ENCODE data around the gene TADA2A.
A peak's percentile ranks its signal among the peaks of the same experiment; 100 is the strongest.

Gene TADA2A

DNA sequence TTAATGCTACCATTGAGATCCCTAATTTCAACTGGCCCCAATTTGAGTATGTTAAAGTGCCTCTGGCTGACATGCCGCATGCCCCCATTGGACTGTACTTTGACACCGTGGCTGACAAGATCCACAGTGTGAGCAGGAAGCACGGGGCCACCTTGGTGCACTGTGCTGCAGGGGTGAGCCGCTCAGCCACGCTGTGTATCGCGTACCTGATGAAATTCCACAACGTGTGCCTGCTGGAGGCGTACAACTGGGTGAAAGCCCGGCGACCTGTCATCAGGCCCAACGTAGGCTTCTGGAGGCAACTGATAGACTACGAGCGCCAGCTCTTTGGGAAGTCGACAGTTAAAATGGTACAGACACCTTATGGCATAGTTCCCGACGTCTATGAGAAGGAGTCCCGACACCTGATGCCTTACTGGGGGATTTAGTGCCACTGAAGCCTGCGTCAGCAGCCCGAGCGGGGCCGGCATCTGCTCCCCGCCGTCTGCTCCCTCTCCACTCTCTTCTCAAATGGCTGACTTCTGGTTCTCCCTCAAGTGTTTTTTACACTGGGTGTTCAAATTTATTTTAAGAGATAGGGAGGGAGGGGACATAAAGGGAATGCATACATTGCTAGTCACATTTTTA lies 105.9 kb downstream of the TADA2A start:
- in situ Hi-C loops (cut with MboI; ENCODE audit: low pct_unique_long_range_greater_than_20kb, low sequenced_read_pairs), result no loop called here
- DNase-seq, result no peak

DNA sequence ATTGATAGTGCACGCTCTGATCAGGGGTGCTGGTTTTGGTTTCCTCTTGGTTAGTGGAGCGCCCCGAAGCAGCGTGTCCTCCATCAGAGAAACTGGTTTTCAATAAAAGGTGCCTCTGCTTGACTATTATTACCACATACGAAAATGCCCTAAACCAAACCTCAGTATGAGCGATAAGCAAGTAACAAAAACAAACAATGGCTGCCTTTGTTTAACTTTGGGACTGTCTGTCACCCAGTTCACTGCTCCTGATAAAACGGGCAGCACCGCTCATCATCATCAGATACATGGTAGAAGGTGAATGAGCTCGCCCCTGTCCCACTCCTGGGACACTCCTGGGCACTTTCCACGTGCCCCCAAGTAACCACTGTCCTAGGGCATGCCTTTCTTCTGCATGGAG lies 107.0 kb downstream of the TADA2A start:
- in situ Hi-C loops (cut with MboI; ENCODE audit: low pct_unique_long_range_greater_than_20kb, low sequenced_read_pairs), result no loop called here
- no peak for DNase-seq

DNA sequence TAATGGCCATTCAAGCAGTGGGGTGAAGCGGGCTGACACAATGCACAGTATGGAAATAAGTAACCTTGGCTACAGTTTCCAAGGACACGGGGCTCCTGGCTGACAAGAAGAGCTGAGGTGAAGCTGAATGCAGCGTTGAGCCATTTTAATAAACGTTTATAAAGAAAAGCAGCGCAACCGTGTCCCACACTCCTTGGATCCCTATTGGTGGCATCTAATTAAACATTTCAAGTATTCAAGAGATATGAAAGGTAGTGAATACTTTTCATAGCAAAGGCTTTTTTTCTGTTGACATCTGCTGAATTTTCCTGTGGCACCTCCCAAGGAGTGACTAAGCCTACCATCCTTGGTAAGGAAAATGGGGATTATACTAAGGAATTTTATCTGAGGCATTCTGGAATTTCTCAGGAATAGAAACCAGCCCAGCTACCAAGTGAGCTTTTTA lies 109.5 kb downstream of the TADA2A start:
- in situ Hi-C loops (cut with MboI; ENCODE audit: low pct_unique_long_range_greater_than_20kb, low sequenced_read_pairs), result no loop called here
- no peak for DNase-seq

DNA sequence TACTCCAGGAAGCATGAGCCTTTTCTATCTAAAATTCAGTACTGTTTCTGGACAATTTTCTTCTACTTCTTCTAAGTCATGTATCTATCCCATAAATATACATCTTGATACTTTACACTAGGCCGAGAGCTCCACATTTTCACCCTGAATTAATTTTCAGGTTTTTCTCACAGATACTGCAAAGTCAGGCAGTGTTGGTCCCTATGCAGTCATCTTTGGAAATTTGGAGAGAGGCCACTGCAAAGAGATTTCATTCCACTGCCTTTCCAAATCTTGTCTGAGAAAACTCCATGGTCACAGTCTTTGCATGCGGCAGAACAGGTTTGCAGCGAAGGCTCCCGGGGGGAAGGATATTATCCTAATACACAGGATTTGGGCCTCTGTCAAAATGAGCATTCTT lies 111.2 kb downstream of the TADA2A start:
- DNase-seq, result no peak
- in situ Hi-C loops (cut with MboI; ENCODE audit: low pct_unique_long_range_greater_than_20kb, low sequenced_read_pairs), result no loop called here

DNA sequence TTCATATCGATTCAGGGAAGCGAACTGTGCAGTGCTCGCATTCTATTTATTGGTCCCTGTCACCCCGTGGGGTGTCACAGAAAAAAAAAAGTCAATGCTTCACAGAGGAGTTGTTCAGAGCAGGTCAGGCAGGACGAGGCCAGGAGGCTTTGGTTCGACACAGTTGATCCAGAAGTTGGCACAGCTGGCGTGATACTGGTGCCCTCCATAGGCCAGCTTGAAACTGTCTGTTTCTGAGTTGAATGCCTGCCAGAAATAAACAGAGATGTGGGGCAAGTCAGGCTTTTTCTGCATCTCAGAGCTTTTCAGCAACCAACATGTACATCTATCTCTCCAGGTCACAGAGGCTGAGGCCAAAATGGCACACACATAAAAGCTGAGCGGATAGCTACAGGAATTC lies 112.1 kb downstream of the TADA2A start:
- no peak for DNase-seq
- in situ Hi-C loops (cut with MboI; ENCODE audit: low pct_unique_long_range_greater_than_20kb, low sequenced_read_pairs), result no loop called here

DNA sequence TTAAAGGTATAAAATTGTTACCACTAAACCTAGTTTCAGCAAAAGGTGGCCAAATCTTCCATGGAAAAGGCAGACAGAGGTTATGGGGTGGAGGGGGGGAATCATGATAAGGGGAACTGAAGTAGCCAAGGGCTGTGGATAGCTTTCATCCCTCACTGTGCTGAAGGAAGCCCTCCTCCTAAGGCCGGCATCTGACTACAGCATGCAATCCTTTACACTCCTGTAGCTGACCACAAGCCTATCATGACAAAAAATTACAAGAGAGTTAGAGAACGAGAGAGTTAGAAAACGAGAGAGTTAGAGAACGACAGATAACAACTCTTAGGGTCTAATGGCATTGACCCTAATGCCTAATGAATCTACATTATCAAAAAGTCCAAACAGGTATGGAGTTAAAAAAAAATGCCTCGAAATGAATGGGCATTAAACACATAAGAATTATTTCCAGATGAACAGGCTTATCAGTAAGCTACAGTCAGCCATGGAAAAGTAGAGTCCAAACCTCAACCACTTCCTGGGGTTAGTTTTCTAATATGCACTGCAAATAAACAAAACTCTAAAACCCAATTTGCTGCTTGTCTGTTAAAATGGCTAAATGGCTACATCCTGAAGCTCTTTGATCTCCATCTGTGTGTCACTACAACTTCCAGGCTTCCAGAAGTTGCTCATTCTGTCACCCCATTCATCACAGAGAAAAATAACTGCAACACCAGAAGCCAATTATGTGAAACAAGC lies 112.7 kb downstream of the TADA2A start:
- no peak for DNase-seq
- in situ Hi-C loops (cut with MboI; ENCODE audit: low pct_unique_long_range_greater_than_20kb, low sequenced_read_pairs), result no loop called here

DNA sequence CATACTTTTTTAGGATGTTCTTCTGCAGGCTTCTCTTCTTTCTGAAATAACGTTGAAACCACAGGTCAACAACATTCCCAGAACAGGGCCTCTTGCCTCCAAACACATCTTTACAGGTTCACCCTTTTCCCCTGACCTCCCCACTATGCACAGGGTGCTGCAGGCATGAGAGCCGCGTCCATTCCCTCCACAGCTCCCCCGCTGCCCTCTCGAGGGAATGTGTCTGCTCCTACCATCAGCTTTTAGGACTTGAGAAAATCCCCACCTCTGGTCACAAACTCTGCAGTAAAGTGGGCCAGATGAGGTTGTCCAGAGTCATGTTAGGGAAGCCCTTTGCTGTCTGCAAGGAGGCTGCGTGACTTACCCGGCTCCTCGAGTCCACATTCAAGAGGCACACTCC lies 113.5 kb downstream of the TADA2A start:
- in situ Hi-C loops (cut with MboI; ENCODE audit: low pct_unique_long_range_greater_than_20kb, low sequenced_read_pairs), result no loop called here
- DNase-seq, result no peak

DNA sequence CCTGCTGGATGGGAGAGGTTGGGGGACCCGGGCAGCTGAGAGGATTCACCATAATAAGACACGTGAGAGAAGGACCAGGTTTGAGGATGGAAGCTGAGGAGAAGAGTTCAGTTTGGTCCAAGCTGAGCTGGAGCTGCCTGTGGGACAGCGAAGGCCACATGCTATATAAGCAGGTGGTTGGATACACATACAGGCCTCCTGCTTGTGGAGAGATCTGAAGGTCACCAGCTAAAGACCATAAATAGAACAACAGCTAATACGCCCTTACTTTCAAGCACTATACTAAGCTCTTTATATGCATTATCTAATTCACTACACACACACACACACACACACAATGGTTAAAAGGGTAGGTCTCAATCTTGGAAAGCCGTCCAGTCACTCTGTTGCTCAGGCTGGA lies 115.1 kb downstream of the TADA2A start:
- DNase-seq, result no peak
- in situ Hi-C loops (cut with MboI; ENCODE audit: low pct_unique_long_range_greater_than_20kb, low sequenced_read_pairs), result no loop called here

DNA sequence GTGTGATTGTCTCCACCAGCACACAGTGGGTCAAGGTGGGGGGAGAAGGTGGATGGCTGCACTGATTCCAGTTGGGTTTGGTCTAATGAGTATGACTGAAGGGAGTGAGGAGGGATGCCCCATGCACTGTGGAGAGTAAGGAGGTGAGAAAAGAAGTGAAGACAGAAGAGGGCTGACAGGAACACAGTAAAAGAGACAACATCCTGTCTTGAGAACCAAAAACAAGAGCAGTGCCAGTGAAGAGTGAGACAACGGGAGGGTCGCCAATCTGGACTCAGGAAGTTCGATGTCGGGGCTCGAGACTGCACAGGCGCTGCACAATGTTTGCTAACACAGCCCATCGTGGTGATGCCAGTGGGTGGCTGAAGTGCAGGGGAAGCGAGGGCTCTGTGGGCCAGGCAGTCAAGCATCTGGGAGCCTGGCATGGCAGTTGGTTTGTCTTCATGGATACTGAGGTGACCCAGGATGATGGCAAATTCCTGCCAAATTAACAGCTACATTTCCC lies 117.1 kb downstream of the TADA2A start:
- in situ Hi-C loops (cut with MboI; ENCODE audit: low pct_unique_long_range_greater_than_20kb, low sequenced_read_pairs), result no loop called here
- DNase-seq, result no peak

DNA sequence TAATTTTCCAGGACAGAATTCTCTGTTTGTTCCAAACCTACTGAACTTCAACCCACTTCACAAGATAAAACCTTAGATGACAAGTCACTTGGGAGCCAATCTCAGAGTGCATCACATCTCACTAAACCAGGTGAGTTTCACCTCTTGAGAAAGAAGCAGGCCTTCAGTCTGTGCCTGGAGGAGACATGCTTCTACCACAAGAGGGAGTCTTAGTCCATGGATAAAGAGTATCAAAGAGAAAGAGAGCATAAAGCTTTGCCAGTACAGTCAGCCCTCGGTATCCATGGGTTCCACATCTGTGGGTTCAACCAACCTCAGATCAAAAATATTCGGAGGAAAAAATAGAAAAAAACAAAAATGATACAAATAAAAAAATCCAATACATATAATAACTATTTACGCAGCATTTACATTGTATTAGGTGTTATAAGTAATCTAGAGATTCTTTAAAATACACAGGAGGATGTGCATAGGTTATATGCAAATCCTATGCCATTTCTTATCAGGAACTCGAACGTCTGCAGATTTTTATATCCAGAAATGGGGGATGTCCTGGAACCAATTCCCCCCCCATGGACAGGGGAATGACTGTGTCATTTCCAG lies 120.7 kb downstream of the TADA2A start:
- in situ Hi-C loops (cut with MboI; ENCODE audit: low pct_unique_long_range_greater_than_20kb, low sequenced_read_pairs), result no loop called here
- DNase-seq, result peak; percentile 56

All from KBM-7 (cell line).